HL-60 (cell line): ENCODE measurements around the gene SOX5.
"Not testable (repeated sequence)": the region's sequence is repeated elsewhere in the genome, so short reads cannot be mapped to it uniquely, and the experiment has no call there.

Experiments used
- DNase-seq, 2 experiments: peaks; one replicate each; pipeline ENCODE4 v3.0.0-alpha.2; 2010 to 2020; ENCODE audit warnings: low read depth in 1 of 2, low spot score in 1 of 2
- H3K27ac ChIP-seq: fragments of 250-450 bp; sonication (Bioruptor Pico); replicated peaks from 2 replicates; pipeline ENCODE4 v1.5.1; 2020; ENCODE audit warnings: mild to moderate bottlenecking, moderate library complexity
- H3K27me3 ChIP-seq: fragments of 250-450 bp; sonication (Bioruptor Pico); 2 replicates; pipeline ENCODE4 v1.5.1; 2021; ENCODE audit warnings: mild to moderate bottlenecking, moderate library complexity; ENCODE audit not compliant: insufficient read depth, poor library complexity, severe bottlenecking
- H3K4me3 ChIP-seq: replicated peaks from 2 replicates; pipeline ENCODE4 v1.5.1; 2011; ENCODE audit warnings: mild to moderate bottlenecking, control low read depth, low read length; ENCODE audit not compliant: insufficient read depth
- GABPA ChIP-seq: IDR thresholded peaks from 2 replicates; pipeline ENCODE4 v1.6.1; 2012; ENCODE audit warnings: low read depth
- POLR2AphosphoS5 ChIP-seq: IDR thresholded peaks from 2 replicates; pipeline ENCODE4 v1.6.1; 2012; ENCODE audit warnings: low read depth
- SPI1 ChIP-seq: IDR thresholded peaks from 2 replicates; pipeline ENCODE4 v1.6.1; 2012; ENCODE audit warnings: low read depth, mild to moderate bottlenecking, borderline replicate concordance
- TF ChIP-seq, protein P1 (sequence below): IDR thresholded peaks from one replicate; pipeline ENCODE4 v1.5.1; 2011; ENCODE audit warnings: low read length, control low read depth, inconsistent platforms; ENCODE audit not compliant: insufficient read depth
- TF ChIP-seq, protein P2 (sequence below): IDR thresholded peaks from 2 replicates; pipeline ENCODE4 v1.6.1; 2012; ENCODE audit warnings: low read depth; ENCODE audit not compliant: insufficient replicate concordance

Gene SOX5

DNA sequence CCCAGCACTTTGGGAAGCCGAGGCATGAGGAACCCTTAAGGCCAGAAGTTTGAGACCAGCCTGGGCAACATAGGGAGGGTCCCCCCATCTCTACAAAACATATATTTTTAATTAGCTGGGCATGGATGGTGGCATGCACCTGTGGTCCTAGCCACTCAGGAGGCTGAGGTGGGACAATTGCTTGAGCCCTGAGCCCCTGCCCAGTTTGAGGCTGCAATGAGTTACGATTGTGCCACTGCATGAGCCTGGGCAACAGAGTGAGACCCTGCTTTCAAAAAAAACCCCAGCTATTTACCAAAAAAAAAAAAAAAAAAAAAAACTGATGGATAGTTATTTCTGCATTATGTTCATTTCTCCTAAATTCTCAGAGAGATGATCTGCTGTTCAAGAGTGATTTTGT lies 230.0 kb downstream of the SOX5 start:
- DNase-seq, result no peak
- no peaks in the 10 kb centered on the region for H3K27me3 ChIP-seq
- TF ChIP-seq, protein P1, sequence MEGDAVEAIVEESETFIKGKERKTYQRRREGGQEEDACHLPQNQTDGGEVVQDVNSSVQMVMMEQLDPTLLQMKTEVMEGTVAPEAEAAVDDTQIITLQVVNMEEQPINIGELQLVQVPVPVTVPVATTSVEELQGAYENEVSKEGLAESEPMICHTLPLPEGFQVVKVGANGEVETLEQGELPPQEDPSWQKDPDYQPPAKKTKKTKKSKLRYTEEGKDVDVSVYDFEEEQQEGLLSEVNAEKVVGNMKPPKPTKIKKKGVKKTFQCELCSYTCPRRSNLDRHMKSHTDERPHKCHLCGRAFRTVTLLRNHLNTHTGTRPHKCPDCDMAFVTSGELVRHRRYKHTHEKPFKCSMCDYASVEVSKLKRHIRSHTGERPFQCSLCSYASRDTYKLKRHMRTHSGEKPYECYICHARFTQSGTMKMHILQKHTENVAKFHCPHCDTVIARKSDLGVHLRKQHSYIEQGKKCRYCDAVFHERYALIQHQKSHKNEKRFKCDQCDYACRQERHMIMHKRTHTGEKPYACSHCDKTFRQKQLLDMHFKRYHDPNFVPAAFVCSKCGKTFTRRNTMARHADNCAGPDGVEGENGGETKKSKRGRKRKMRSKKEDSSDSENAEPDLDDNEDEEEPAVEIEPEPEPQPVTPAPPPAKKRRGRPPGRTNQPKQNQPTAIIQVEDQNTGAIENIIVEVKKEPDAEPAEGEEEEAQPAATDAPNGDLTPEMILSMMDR, result no peak
- TF ChIP-seq SPI1, result no peak
- TF ChIP-seq GABPA, result no peak
- TF ChIP-seq, protein P2, sequence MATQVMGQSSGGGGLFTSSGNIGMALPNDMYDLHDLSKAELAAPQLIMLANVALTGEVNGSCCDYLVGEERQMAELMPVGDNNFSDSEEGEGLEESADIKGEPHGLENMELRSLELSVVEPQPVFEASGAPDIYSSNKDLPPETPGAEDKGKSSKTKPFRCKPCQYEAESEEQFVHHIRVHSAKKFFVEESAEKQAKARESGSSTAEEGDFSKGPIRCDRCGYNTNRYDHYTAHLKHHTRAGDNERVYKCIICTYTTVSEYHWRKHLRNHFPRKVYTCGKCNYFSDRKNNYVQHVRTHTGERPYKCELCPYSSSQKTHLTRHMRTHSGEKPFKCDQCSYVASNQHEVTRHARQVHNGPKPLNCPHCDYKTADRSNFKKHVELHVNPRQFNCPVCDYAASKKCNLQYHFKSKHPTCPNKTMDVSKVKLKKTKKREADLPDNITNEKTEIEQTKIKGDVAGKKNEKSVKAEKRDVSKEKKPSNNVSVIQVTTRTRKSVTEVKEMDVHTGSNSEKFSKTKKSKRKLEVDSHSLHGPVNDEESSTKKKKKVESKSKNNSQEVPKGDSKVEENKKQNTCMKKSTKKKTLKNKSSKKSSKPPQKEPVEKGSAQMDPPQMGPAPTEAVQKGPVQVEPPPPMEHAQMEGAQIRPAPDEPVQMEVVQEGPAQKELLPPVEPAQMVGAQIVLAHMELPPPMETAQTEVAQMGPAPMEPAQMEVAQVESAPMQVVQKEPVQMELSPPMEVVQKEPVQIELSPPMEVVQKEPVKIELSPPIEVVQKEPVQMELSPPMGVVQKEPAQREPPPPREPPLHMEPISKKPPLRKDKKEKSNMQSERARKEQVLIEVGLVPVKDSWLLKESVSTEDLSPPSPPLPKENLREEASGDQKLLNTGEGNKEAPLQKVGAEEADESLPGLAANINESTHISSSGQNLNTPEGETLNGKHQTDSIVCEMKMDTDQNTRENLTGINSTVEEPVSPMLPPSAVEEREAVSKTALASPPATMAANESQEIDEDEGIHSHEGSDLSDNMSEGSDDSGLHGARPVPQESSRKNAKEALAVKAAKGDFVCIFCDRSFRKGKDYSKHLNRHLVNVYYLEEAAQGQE, result no peak
- TF ChIP-seq POLR2AphosphoS5, result no peak
- H3K27ac ChIP-seq, result no peak overlapping the region
- H3K4me3 ChIP-seq, result no peak overlapping the region

DNA sequence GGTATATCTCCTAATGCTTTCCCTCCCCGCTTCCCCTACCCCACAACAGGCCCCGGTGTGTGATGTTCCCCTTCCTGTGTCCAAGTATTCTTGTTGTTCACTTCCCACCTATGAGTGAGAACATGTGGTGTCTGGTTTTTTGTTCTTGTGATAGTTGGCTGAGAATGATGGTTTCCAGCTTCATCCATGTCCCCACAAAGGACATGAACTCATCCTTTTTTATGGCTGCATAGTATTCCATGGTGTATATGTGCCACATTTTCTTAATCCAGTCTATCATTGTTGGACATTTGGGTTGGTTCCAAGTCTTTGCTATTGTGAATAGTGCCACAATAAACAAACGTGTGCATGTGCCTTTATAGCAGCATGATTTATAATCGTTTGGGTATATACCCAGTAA lies 239.1 kb downstream of the SOX5 start:
- H3K27me3 ChIP-seq, H3K27ac ChIP-seq, DNase-seq, H3K4me3 ChIP-seq: not testable (repeated sequence)

DNA sequence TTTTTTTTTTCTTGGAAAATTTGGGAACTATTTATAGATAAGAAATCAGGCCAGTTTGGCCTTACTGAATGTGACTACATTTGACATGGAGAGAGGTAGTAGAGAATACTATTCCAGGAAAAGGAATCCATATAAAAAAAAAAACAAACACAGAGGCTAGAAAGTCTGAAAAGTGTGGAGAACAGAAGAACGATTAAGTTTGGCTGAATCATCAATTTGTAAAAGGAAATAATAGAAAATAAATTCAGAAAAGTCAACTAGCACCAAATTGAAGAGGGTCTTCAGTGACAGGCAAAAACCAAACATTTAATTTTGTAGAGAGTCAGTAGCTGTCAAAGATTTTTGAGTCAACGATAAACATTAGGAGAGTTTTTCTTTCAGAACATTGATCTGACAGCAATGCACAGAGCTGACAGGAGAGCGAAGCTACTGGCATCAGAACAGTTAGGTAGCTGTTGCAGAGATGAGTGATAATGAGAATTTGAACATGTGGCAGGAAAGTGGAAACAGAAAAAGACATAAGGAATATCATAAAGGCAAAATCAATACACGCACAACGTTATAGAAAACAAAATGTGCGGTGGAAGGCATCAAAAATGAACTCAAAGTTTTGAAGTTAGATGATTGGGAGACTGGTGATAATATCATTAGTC lies 241.2 kb downstream of the SOX5 start:
- no peak overlapping the region for H3K4me3 ChIP-seq
- TF ChIP-seq, protein P2, result no peak
- no peak for TF ChIP-seq SPI1
- no peak for TF ChIP-seq GABPA
- TF ChIP-seq POLR2AphosphoS5, result no peak
- TF ChIP-seq, protein P1, result no peak
- no peak overlapping the region for H3K27ac ChIP-seq
- H3K27me3 ChIP-seq, result no peaks in the 10 kb centered on the region
- DNase-seq, result no peak

DNA sequence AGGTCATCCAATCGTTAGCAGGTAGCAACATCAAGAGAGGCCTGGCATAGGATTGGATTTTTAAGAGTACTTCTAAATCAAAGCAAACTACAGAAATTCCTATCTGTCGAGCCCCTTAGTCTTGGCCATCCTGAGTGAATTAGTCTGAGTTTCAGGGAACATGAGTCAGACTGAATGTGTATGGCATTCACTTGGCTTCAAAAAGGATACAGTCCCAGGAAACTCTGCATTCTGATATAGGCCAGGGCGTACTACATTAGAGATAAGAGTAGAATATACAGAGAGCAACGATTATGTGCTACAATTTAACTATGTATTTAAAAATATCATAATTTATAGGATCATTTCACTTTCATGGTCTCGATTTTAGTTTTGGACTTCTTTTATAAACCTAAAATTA lies 242.2 kb downstream of the SOX5 start:
- no peak overlapping the region for H3K4me3 ChIP-seq
- peaks cover under 1% of the 10 kb centered on the region for H3K27me3 ChIP-seq
- TF ChIP-seq GABPA (no peak), SPI1 (no peak), POLR2AphosphoS5 (no peak)
- TF ChIP-seq, protein P1, result no peak
- TF ChIP-seq, protein P2, result no peak
- H3K27ac ChIP-seq, result no peak overlapping the region
- DNase-seq, result no peak
